Endodermal cell (in vitro differentiated cells): ENCODE data around the gene CAMSAP1. TPM values are rescaled to one million over a fixed set of nuclear protein-coding genes. Genes with fewer than 3 reads are reported as not detected.

ENCODE experiments used
- DNase-seq: peaks from one replicate; pipeline ENCODE4 v3.0.0-alpha.2; 2017
- H3K27ac ChIP-seq: 2 replicates; pipeline ENCODE4 v1.5.1; 2013; ENCODE audit warnings: mild to moderate bottlenecking, low read depth, low read length, moderate library complexity
- H3K27me3 ChIP-seq: 2 replicates; pipeline ENCODE4 v1.6.1; 2013; ENCODE audit warnings: mild to moderate bottlenecking, low read length, moderate library complexity; ENCODE audit not compliant: insufficient read depth, control insufficient read depth, poor library complexity, severe bottlenecking
- H3K36me3 ChIP-seq: 2 replicates; pipeline ENCODE4 v1.7.0; 2013; ENCODE audit warnings: mild to moderate bottlenecking, low read length, moderate library complexity; ENCODE audit not compliant: control insufficient read depth, insufficient read depth
- H3K4me1 ChIP-seq: one replicate; pipeline ENCODE4 v1.7.0; 2013; ENCODE audit warnings: low read length; ENCODE audit not compliant: control insufficient read depth, insufficient read depth
- H3K4me3 ChIP-seq: 2 replicates; pipeline ENCODE4 v1.5.1; 2013; ENCODE audit warnings: mild to moderate bottlenecking, low read length, moderate library complexity
- H3K9ac ChIP-seq: 2 replicates; pipeline ENCODE4 v1.6.1; 2013; ENCODE audit warnings: mild to moderate bottlenecking, low read length, moderate library complexity; ENCODE audit not compliant: poor library complexity, severe bottlenecking; ENCODE audit errors: extremely low read depth
- H3K9me3 ChIP-seq: 2 replicates; pipeline ENCODE4 v1.6.1; 2013; ENCODE audit warnings: mild to moderate bottlenecking, low read length, moderate library complexity; ENCODE audit not compliant: control insufficient read depth
- H3K27ac Mint-ChIP-seq: 2 replicates; pipeline ENCODE4 v1.8.0; 2020; ENCODE audit warnings: mixed read lengths
- H3K27me3 Mint-ChIP-seq: 2 replicates; pipeline ENCODE4 v1.8.0; 2021; ENCODE audit warnings: mild to moderate bottlenecking, mixed read lengths; ENCODE audit not compliant: insufficient read depth
- H3K36me3 Mint-ChIP-seq: 2 replicates; pipeline ENCODE4 v1.8.0; 2020; ENCODE audit warnings: low read depth, mixed read lengths
- H3K4me1 Mint-ChIP-seq: 2 replicates; pipeline ENCODE4 v1.8.0; 2020; ENCODE audit warnings: mixed read lengths
- H3K4me3 Mint-ChIP-seq: 2 replicates; pipeline ENCODE4 v1.8.0; 2020; ENCODE audit warnings: mild to moderate bottlenecking, moderate library complexity, mixed read lengths
- H3K9me3 Mint-ChIP-seq: 2 replicates; pipeline ENCODE4 v1.8.0; 2020; ENCODE audit warnings: mild to moderate bottlenecking, mixed read lengths
- CTCF ChIP-seq: fragments of 200-600 bp; sonication (generic); conservative IDR thresholded peaks from 2 replicates; pipeline ENCODE4 v1.5.0; 2021; ENCODE audit warnings: antibody characterized with exemption, mild to moderate bottlenecking
- WGBS, 2 experiments: methylation state at CpG; one replicate each; pipeline versions ENCODE4 v1.1.5 to v1.1.7; 2013; ENCODE audit warnings: missing lambda C conversion rate in 2 of 2, mixed read lengths in 1 of 2; ENCODE audit not compliant: insufficient coverage in 1 of 2, insufficient read length in 1 of 2; 5-methylcytosine and 5-hydroxymethylcytosine counted together
- total RNA-seq, 2 donors: library from RNA; stranded (reverse); fragmentation: NEBNext Ultra II Directional in 1 of 2; extraction: Animal tissue kit (Norgen Biotek cat#: 25700) in 1 of 2; gene quantifications; 2 replicates in 1 of 2; 3 replicates in 1 of 2; pipeline ENCODE4 v1.2.1, GENCODE V29; 2021

The CAMSAP1 gene
- total RNA-seq, 2 donors from 2014 or later: 40.1 to 43.1 TPM

GRCh38 chr9:135785013-135785575 is 122.3 kb downstream of the CAMSAP1 start:
- Mint-ChIP-seq H3K27ac (no peak overlapping the region), H3K4me3 (no peak overlapping the region)
- no peak for TF ChIP-seq CTCF

GRCh38 chr9:135783540-135784245 is 123.7 kb downstream of the CAMSAP1 start:
- Mint-ChIP-seq H3K4me3 (no peak overlapping the region), H3K4me1 (no peaks in the 10 kb centered on the region), H3K27ac (no peak overlapping the region), H3K36me3 (no peaks in the 10 kb centered on the region), H3K9me3 (no peaks in the 10 kb centered on the region), H3K27me3 (no peaks in the 10 kb centered on the region)
- H3K36me3 ChIP-seq: no peaks in the 10 kb centered on the region
- no peak overlapping the region for H3K4me3 ChIP-seq
- no peak overlapping the region for H3K27ac ChIP-seq
- peak; percentile 66 for DNase-seq
- no peaks in the 10 kb centered on the region for H3K27me3 ChIP-seq
- 88 to 92% methylated on average over 22 to 30 of the region's 30 CpGs for WGBS, 2 experiments
- no peaks in the 10 kb centered on the region for H3K9me3 ChIP-seq
- H3K4me1 ChIP-seq: no peaks in the 10 kb centered on the region
- no peak for TF ChIP-seq CTCF
- no peak overlapping the region for H3K9ac ChIP-seq

More at GRCh38 chr9:135785013-135785575, 122.3 kb downstream of the CAMSAP1 start:
- Histone ChIP-seq H3K4me1 (no peaks in the 10 kb centered on the region), H3K9ac (no peak overlapping the region), H3K36me3 (no peaks in the 10 kb centered on the region), H3K4me3 (no peak overlapping the region), H3K27ac (no peak overlapping the region), H3K9me3 (no peaks in the 10 kb centered on the region), H3K27me3 (no peaks in the 10 kb centered on the region)
- WGBS, 2 experiments: 95 to 97% methylated on average over 9 to 22 of the region's 22 CpGs
- no peak for DNase-seq
- H3K9me3 Mint-ChIP-seq: no peaks in the 10 kb centered on the region
- H3K36me3 Mint-ChIP-seq: no peaks in the 10 kb centered on the region
- no peaks in the 10 kb centered on the region for H3K27me3 Mint-ChIP-seq
- no peaks in the 10 kb centered on the region for H3K4me1 Mint-ChIP-seq

GRCh38 chr9:135782946-135783345 is 124.4 kb downstream of the CAMSAP1 start:
- Histone ChIP-seq H3K4me1 (no peaks in the 10 kb centered on the region), H3K9me3 (no peaks in the 10 kb centered on the region), H3K27ac (no peak overlapping the region), H3K4me3 (no peak overlapping the region), H3K36me3 (no peaks in the 10 kb centered on the region), H3K27me3 (no peaks in the 10 kb centered on the region), H3K9ac (no peak overlapping the region)
- WGBS, 2 experiments: 94 to 95% methylated on average over 23 to 24 of the region's 24 CpGs
- Mint-ChIP-seq H3K27me3 (no peaks in the 10 kb centered on the region), H3K27ac (no peak overlapping the region), H3K4me1 (no peaks in the 10 kb centered on the region), H3K36me3 (no peaks in the 10 kb centered on the region), H3K9me3 (no peaks in the 10 kb centered on the region), H3K4me3 (no peak overlapping the region)
- DNase-seq: no peak
- TF ChIP-seq CTCF: no peak
